ENCODE results near the gene MORC2. TPM values are rescaled to one million over a fixed set of nuclear protein-coding genes. Genes with fewer than 3 reads are reported as not detected.

Gene MORC2
- total RNA-seq, 2 experiments from 2014 or later, result 22.9 to 35.6 TPM

DNA sequence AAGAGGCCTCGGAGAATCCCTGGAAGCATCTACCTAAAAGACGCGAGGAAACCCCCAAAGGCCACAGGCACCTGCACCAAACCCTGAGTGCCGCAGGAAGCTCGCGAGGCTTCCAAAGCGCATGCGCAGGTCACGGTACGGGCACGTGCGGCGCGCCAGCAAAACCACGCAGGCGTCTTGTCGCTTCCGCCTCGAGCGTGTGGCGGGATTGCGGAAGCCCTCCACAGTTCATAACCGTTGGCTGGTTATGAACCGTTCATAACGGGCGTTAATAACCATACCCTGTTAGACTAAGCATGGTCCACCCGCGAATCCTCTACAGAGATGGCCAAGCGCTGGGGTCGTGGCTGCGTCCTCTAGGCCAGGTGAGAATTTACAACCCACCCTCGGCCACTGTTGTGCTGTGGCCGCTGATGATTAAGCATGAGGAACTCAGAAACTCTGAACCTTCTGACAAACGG, 46.4 kb downstream of the MORC2 start:
- peaks cover 16% of the 10 kb centered on the region; the same call in 1 of the 2 replicates for H3K79me2 ChIP-seq (ENCODE audit: insufficient read depth, low read depth, low read length)
- peak; percentile 91 for DNase-seq (ENCODE audit: low spot score)
- H3K4me3 ChIP-seq (ENCODE audit: low read depth, low read length, poor library complexity, severe bottlenecking), result peak overlapping the region; percentile 68
- TF ChIP-seq EZH2phosphoT487 (IDR thresholded peaks at IDR 0.05; ENCODE audit: borderline replicate concordance, low read depth, low read length), result no peak
- TF ChIP-seq, protein P1, sequence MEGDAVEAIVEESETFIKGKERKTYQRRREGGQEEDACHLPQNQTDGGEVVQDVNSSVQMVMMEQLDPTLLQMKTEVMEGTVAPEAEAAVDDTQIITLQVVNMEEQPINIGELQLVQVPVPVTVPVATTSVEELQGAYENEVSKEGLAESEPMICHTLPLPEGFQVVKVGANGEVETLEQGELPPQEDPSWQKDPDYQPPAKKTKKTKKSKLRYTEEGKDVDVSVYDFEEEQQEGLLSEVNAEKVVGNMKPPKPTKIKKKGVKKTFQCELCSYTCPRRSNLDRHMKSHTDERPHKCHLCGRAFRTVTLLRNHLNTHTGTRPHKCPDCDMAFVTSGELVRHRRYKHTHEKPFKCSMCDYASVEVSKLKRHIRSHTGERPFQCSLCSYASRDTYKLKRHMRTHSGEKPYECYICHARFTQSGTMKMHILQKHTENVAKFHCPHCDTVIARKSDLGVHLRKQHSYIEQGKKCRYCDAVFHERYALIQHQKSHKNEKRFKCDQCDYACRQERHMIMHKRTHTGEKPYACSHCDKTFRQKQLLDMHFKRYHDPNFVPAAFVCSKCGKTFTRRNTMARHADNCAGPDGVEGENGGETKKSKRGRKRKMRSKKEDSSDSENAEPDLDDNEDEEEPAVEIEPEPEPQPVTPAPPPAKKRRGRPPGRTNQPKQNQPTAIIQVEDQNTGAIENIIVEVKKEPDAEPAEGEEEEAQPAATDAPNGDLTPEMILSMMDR (conservative IDR thresholded peaks at IDR 0.05; ENCODE audit: low read length), result no peak
- no TSS peak for BruUV-seq (replicated peaks)
- peaks cover 12% of the 10 kb centered on the region for H3K4me1 ChIP-seq (ENCODE audit: insufficient read depth, low read length, poor library complexity, severe bottlenecking)
- no peaks in the 10 kb centered on the region for H3K9me3 ChIP-seq (ENCODE audit: low read length)
- CTCF ChIA-PET (ENCODE audit: unreplicated experiment), result interaction anchor here (0.6 kb wide), 1 partner anchor 357 kb away, joined by 3 read pairs; no protein-coding TSS in a partner anchor
- no peaks in the 10 kb centered on the region for H3K9me2 ChIP-seq (ENCODE audit: insufficient read depth, low read length)
- H3K36me3 ChIP-seq (ENCODE audit: insufficient read depth, low read length), result peaks cover 41% of the 10 kb centered on the region
- H4K20me1 ChIP-seq (ENCODE audit: insufficient read depth, low read length), result no peaks in the 10 kb centered on the region
- H3K4me2 ChIP-seq (ENCODE audit: low read length), result peak overlapping the region; percentile 74
- POLR2A ChIA-PET, result interaction anchor here (0.6 to 1.2 kb wide), 7 partner anchors 31 to 1790 kb away, joined by 3 to 7 read pairs (median 4); partner anchors contain the start of genes SMTN and TUG1
- peak overlapping the region; percentile 18; the same call in 1 of the 2 replicates for H2AFZ ChIP-seq (ENCODE audit: low read length)
- intact Hi-C loops (cut with micrococcal nuclease; ENCODE audit: unreplicated experiment), result no loop called here
- H3K27ac ChIP-seq (ENCODE audit: low read depth, low read length, poor library complexity, severe bottlenecking), result peak overlapping the region; percentile 74

DNA sequence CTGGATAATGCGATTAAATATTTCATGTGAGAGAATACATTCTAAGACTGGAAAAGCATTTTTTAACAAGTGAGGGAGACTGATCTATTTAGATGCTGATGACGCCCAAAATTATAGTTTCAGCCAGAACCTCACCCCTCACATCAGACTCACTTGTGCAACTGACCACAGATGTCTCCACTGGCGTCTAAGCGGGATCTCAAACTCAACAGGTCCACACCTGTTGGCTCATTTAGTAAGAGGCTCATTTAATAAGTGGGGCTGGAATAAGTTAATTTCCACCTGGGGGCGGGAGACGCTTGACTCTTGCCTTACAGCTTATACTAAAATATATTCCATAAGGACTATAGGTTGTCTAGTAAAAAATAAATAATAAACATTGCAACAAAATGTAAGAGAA, 47.5 kb downstream of the MORC2 start:
- TSS peak; percentile 68 for BruUV-seq (replicated peaks)
- Histone ChIP-seq H3K9me3 (ENCODE audit: low read length) (no peaks in the 10 kb centered on the region), H3K4me3 (ENCODE audit: low read depth, low read length, poor library complexity, severe bottlenecking) (peak overlapping the region; percentile 68), H3K36me3 (ENCODE audit: insufficient read depth, low read length) (peaks cover 34% of the 10 kb centered on the region), H3K79me2 (ENCODE audit: insufficient read depth, low read depth, low read length) (peaks cover 16% of the 10 kb centered on the region; the same call in 1 of the 2 replicates), H3K9me2 (ENCODE audit: insufficient read depth, low read length) (no peaks in the 10 kb centered on the region), H3K27ac (ENCODE audit: low read depth, low read length, poor library complexity, severe bottlenecking) (peak overlapping the region; percentile 74), H2AFZ (ENCODE audit: low read length) (peak overlapping the region; percentile 18; the same call in 1 of the 2 replicates), H4K20me1 (ENCODE audit: insufficient read depth, low read length) (no peaks in the 10 kb centered on the region), H3K4me2 (ENCODE audit: low read length) (peak overlapping the region; percentile 74), H3K4me1 (ENCODE audit: insufficient read depth, low read length, poor library complexity, severe bottlenecking) (peaks cover 12% of the 10 kb centered on the region)
- DNase-seq (ENCODE audit: low spot score), result peak; percentile 41
- POLR2A ChIA-PET, result interaction anchor here (0.6 to 1.1 kb wide), 3 partner anchors 47 to 279 kb away, joined by 4 to 5 read pairs (median 4); partner anchors contain the start of gene TUG1
- TF ChIP-seq, protein P1 (conservative IDR thresholded peaks at IDR 0.05; ENCODE audit: low read length), result no peak
- TF ChIP-seq EZH2phosphoT487 (IDR thresholded peaks at IDR 0.05; ENCODE audit: borderline replicate concordance, low read depth, low read length), result no peak
- CTCF ChIA-PET (ENCODE audit: unreplicated experiment), result no interaction called here
- intact Hi-C loops (cut with micrococcal nuclease; ENCODE audit: unreplicated experiment), result no loop called here

DNA sequence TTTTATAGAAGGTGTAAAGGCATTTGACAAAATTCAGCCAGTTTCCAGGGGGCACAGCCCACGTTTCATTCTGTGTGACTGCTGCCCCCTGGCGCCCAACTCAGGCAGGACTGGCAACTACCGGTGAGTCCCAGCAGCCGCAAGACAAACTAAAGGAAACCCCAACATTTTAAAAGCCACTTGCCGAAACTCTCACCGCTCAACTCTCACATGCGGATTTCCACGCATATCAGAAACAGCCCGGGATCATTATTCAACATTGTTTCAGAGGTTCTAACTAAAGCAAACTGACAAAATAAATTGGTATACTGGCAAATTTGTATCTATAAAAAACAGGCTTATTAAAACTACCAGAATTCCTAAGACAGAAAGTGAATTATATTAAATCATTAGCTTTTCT, 48.2 kb downstream of the MORC2 start:
- H2AFZ ChIP-seq (ENCODE audit: low read length), result no peak overlapping the region; the same call in 1 of the 2 replicates

More for the DNA sequence above, 48.2 kb downstream of the MORC2 start:
- Histone ChIP-seq H3K4me1 (ENCODE audit: insufficient read depth, low read length, poor library complexity, severe bottlenecking) (peaks cover 12% of the 10 kb centered on the region), H3K36me3 (ENCODE audit: insufficient read depth, low read length) (peaks cover 33% of the 10 kb centered on the region), H3K79me2 (ENCODE audit: insufficient read depth, low read depth, low read length) (peaks cover 16% of the 10 kb centered on the region; the same call in 1 of the 2 replicates), H3K4me2 (ENCODE audit: low read length) (peak overlapping the region; percentile 74), H3K9me2 (ENCODE audit: insufficient read depth, low read length) (no peaks in the 10 kb centered on the region), H3K9me3 (ENCODE audit: low read length) (0 out of 2 replicates have a peak, but pooled peaks cover 3% of the 10 kb centered on the region), H4K20me1 (ENCODE audit: insufficient read depth, low read length) (no peaks in the 10 kb centered on the region), H3K4me3 (ENCODE audit: low read depth, low read length, poor library complexity, severe bottlenecking) (peak overlapping the region; percentile 68), H3K27ac (ENCODE audit: low read depth, low read length, poor library complexity, severe bottlenecking) (no peak overlapping the region)
- BruUV-seq (replicated peaks), result no TSS peak
- no peak for TF ChIP-seq EZH2phosphoT487 (IDR thresholded peaks at IDR 0.05; ENCODE audit: borderline replicate concordance, low read depth, low read length)
- TF ChIP-seq, protein P1 (conservative IDR thresholded peaks at IDR 0.05; ENCODE audit: low read length), result peak; percentile 96
- intact Hi-C loops (cut with micrococcal nuclease; ENCODE audit: unreplicated experiment), result loop anchor here (1.0 kb wide), 2 partner anchors 157 to 286 kb away; no protein-coding TSS in a partner anchor
- peak; percentile 82 for DNase-seq (ENCODE audit: low spot score)
- ChIA-PET CTCF (ENCODE audit: unreplicated experiment) (no interaction called here), POLR2A (no interaction called here)
